ENCODE results near the gene LGR4.

Gene LGR4

GRCh38 chr11:27381238-27381666 is 91.3 kb downstream of the LGR4 start:
- no peak for DNase-seq (ENCODE audit: low read depth in 4 of 4, low spot score in 1 of 4)

- no peak for DNase-seq (ENCODE audit: low read depth in 4 of 4, low spot score in 1 of 4)
These were observed 91.8 kb downstream of the LGR4 start for GRCh38 chr11:27380771-27381170.

GRCh38 chr11:27379449-27379848 is 93.1 kb downstream of the LGR4 start:
- DNase-seq (ENCODE audit: low read depth in 4 of 4, low spot score in 1 of 4): no peak

GRCh38 chr11:27375370-27375769 is 97.2 kb downstream of the LGR4 start:
- no peak for DNase-seq (ENCODE audit: low read depth in 4 of 4, low spot score in 1 of 4)

GRCh38 chr11:27373856-27374602 is 98.6 kb downstream of the LGR4 start:
- DNase-seq (ENCODE audit: low read depth in 4 of 4, low spot score in 1 of 4): no peak

- no peak for DNase-seq (ENCODE audit: low read depth in 4 of 4, low spot score in 1 of 4)
These were observed 99.2 kb downstream of the LGR4 start for GRCh38 chr11:27373392-27373791.

- no peak for DNase-seq (ENCODE audit: low read depth in 4 of 4, low spot score in 1 of 4)
These were observed 100.4 kb downstream of the LGR4 start for GRCh38 chr11:27372164-27372563.

- DNase-seq (ENCODE audit: low read depth in 4 of 4, low spot score in 1 of 4): no peak
These were observed 101.1 kb downstream of the LGR4 start for GRCh38 chr11:27371489-27371888.

- no peak for DNase-seq (ENCODE audit: low read depth in 4 of 4, low spot score in 1 of 4)
These were observed 102.2 kb downstream of the LGR4 start for GRCh38 chr11:27370374-27370773.

GRCh38 chr11:27367881-27368280 is 104.7 kb downstream of the LGR4 start:
- no peak for DNase-seq (ENCODE audit: low read depth in 4 of 4, low spot score in 1 of 4)

- DNase-seq (ENCODE audit: low read depth in 4 of 4, low spot score in 1 of 4): no peak
These were observed 108.9 kb downstream of the LGR4 start for GRCh38 chr11:27363576-27364117.

- peak; percentile 60 to 83 (median 72) for DNase-seq (ENCODE audit: low read depth in 4 of 4, low spot score in 1 of 4)
These were observed 109.6 kb downstream of the LGR4 start, which contains the start of gene CCDC34 for GRCh38 chr11:27362749-27363575. Gene CCDC34 (minus strand): TSS chr11:27363215. CDS start chr11:27363194, 21 bp downstream.

GRCh38 chr11:27361649-27362431 is 110.8 kb downstream of the LGR4 start:
- DNase-seq (ENCODE audit: low read depth in 4 of 4, low spot score in 1 of 4): no peak

GRCh38 chr11:27358296-27358695 is 114.3 kb downstream of the LGR4 start:
- no peak for DNase-seq (ENCODE audit: low read depth in 4 of 4, low spot score in 1 of 4)

- no peak for DNase-seq (ENCODE audit: low read depth in 4 of 4, low spot score in 1 of 4)
These were observed 115.3 kb downstream of the LGR4 start for GRCh38 chr11:27357250-27357649.

GRCh38 chr11:27356624-27357222 is 115.9 kb downstream of the LGR4 start:
- DNase-seq (ENCODE audit: low read depth in 4 of 4, low spot score in 1 of 4): no peak

GRCh38 chr11:27355575-27356104 is 117.0 kb downstream of the LGR4 start:
- DNase-seq (ENCODE audit: low read depth in 4 of 4, low spot score in 1 of 4): no peak

- no peak for DNase-seq (ENCODE audit: low read depth in 4 of 4, low spot score in 1 of 4)
These were observed 118.1 kb downstream of the LGR4 start for GRCh38 chr11:27354359-27354965.

GRCh38 chr11:27353593-27354358 is 118.8 kb downstream of the LGR4 start:
- no peak for DNase-seq (ENCODE audit: low read depth in 4 of 4, low spot score in 1 of 4)
